Ovary (tissue), 3 donors: ENCODE data around the gene ALDH7A1.

Source experiments
- CTCF ChIP-seq, 3 donors: fragments of 450-650 bp in 2 of 3; fragments of 200-600 bp in 1 of 3; IDR thresholded peaks; one replicate each; pipeline versions ENCODE4 v1.5.1 to v1.8.0; 2016 to 2022; ENCODE audit warnings: antibody characterized with exemption in 3 of 3, mild to moderate bottlenecking in 1 of 3
- EP300 ChIP-seq: sonication (generic); formaldehyde crosslinking; IDR thresholded peaks from one replicate; pipeline ENCODE4 v1.6.1; 2017; ENCODE audit warnings: antibody characterized with exemption
- POLR2A ChIP-seq: fragments of 450-650 bp; IDR thresholded peaks from one replicate; pipeline ENCODE4 v1.6.1; 2017; ENCODE audit warnings: antibody characterized with exemption, mild to moderate bottlenecking, moderate library complexity
- donor health status: DM: no; HTN: no; CAD: no.

GRCh38 chr5:126531543-126532120 is 63.4 kb downstream of the ALDH7A1 start:
- TF ChIP-seq CTCF (IDR thresholded peaks at IDR 0.05) (no peak), POLR2A (no peak), EP300 (no peak)
